GF-D8 (cell line): ENCODE results near the gene COX14.
"Not testable (repeated sequence)": the region's sequence is repeated elsewhere in the genome, so short reads cannot be mapped to it uniquely, and the experiment has no call there.

Experiments
- DNase-seq: peaks from one replicate; lab custom pipeline; 2025; lab: John Stamatoyannopoulos, UW

COX14 gene

GRCh38 chr12:50154947-50155346 is 42.9 kb downstream of the COX14 start:
- not testable (repeated sequence) for DNase-seq

GRCh38 chr12:50156641-50157040 is 44.6 kb downstream of the COX14 start:
- no peak for DNase-seq

GRCh38 chr12:50157259-50157658 is 45.2 kb downstream of the COX14 start:
- no peak for DNase-seq

- DNase-seq, result no peak
These were observed 48.6 kb downstream of the COX14 start for GRCh38 chr12:50160643-50161042.

- DNase-seq, result peak; percentile 28
These were observed 50.2 kb downstream of the COX14 start for GRCh38 chr12:50162230-50162629.

- no peak for DNase-seq
These were observed 52.9 kb downstream of the COX14 start for GRCh38 chr12:50164963-50165362.

GRCh38 chr12:50166799-50167048 is 54.7 kb downstream of the COX14 start:
- no peak for DNase-seq

GRCh38 chr12:50167049-50167828 is 55.2 kb downstream of the COX14 start, which contains the start of gene CERS5:
CERS5 (minus strand) TSS chr12:50167369; CDS start chr12:50167297, 72 bp downstream.
- peak; percentile 94 for DNase-seq
